ENCODE results near the gene COX5B.
A peak's percentile ranks its signal among the peaks of the same experiment; 100 is the strongest.
"Not testable (repeated sequence)": the region's sequence is repeated elsewhere in the genome, so short reads cannot be mapped to it uniquely, and the experiment has no call there.

Gene COX5B

GRCh38 chr2:97672606-97673140 is 26.8 kb downstream of the COX5B start:
- DNase-seq (ENCODE audit: low read depth in 2 of 2, low spot score in 1 of 2) = not testable (repeated sequence)

GRCh38 chr2:97673182-97673914 is 27.5 kb downstream of the COX5B start:
- no peak for DNase-seq (ENCODE audit: low read depth in 2 of 2, low spot score in 1 of 2)

GRCh38 chr2:97673915-97674283 is 28.0 kb downstream of the COX5B start:
- no peak for DNase-seq (ENCODE audit: low read depth in 2 of 2, low spot score in 1 of 2)

GRCh38 chr2:97675430-97676113 is 29.7 kb downstream of the COX5B start:
- DNase-seq (ENCODE audit: low read depth in 2 of 2, low spot score in 1 of 2) = no peak

- DNase-seq (ENCODE audit: low read depth in 2 of 2, low spot score in 1 of 2) = no peak
These were observed 30.8 kb downstream of the COX5B start for GRCh38 chr2:97676620-97677019.

- no peak for DNase-seq (ENCODE audit: low read depth in 2 of 2, low spot score in 1 of 2)
These were observed 31.6 kb downstream of the COX5B start for GRCh38 chr2:97677480-97677879.

- DNase-seq (ENCODE audit: low read depth in 2 of 2, low spot score in 1 of 2) = no peak
These were observed 32.4 kb downstream of the COX5B start for GRCh38 chr2:97678298-97678697.

GRCh38 chr2:97687235-97687634 is 41.4 kb downstream of the COX5B start:
- not testable (repeated sequence) for DNase-seq (ENCODE audit: low read depth in 2 of 2, low spot score in 1 of 2)

GRCh38 chr2:97688062-97688827 is 42.4 kb downstream of the COX5B start:
- DNase-seq (ENCODE audit: low read depth in 2 of 2, low spot score in 1 of 2) = no peak

GRCh38 chr2:97691166-97691565 is 45.3 kb downstream of the COX5B start:
- no peak for DNase-seq (ENCODE audit: low read depth in 2 of 2, low spot score in 1 of 2)

- DNase-seq (ENCODE audit: low read depth in 2 of 2, low spot score in 1 of 2) = no peak
These were observed 47.6 kb downstream of the COX5B start for GRCh38 chr2:97693476-97693875.

GRCh38 chr2:97695744-97696143 is 49.9 kb downstream of the COX5B start:
- DNase-seq (ENCODE audit: low read depth in 2 of 2, low spot score in 1 of 2) = no peak

- peak; percentile 90 to 97 for DNase-seq (ENCODE audit: low read depth in 2 of 2, low spot score in 1 of 2)
These were observed 51.7 kb downstream of the COX5B start for GRCh38 chr2:97697252-97698235.

All from stimulated activated CD8-positive, alpha-beta memory T cell treated with anti-CD3 and anti-CD28 coated beads, Interleukin-4, amount 100 ng/mL, for 1 hour (primary cell).